GM18520 (cell line): Measurements from ENCODE around the gene PSORS1C1.
"Not testable (repeated sequence)": the region's sequence is repeated elsewhere in the genome, so short reads cannot be mapped to it uniquely, and the experiment has no call there.

Experiments used
- ATAC-seq: cut with Tn5 transposase; IDR thresholded peaks from one replicate; pipeline ENCODE4 v1.9.1; 2021; ENCODE audit not compliant: unreplicated experiment

The PSORS1C1 gene

GRCh38 chr6:31174378-31174777 is 59.8 kb downstream of the PSORS1C1 start:
- no peak for ATAC-seq

GRCh38 chr6:31175971-31176370 is 61.4 kb downstream of the PSORS1C1 start:
- ATAC-seq, result no peak

GRCh38 chr6:31178143-31179041 is 63.8 kb downstream of the PSORS1C1 start:
- ATAC-seq, result no peak

- no peak for ATAC-seq
These were observed 64.4 kb downstream of the PSORS1C1 start for GRCh38 chr6:31179042-31179386.

- ATAC-seq, result no peak
These were observed 65.3 kb downstream of the PSORS1C1 start for GRCh38 chr6:31179896-31180295.

GRCh38 chr6:31180500-31180899 is 65.9 kb downstream of the PSORS1C1 start:
- ATAC-seq, result no peak

GRCh38 chr6:31183287-31183686 is 68.7 kb downstream of the PSORS1C1 start:
- not testable (repeated sequence) for ATAC-seq

- not testable (repeated sequence) for ATAC-seq
These were observed 69.3 kb downstream of the PSORS1C1 start for GRCh38 chr6:31183859-31184258.

- not testable (repeated sequence) for ATAC-seq
These were observed 71.1 kb downstream of the PSORS1C1 start for GRCh38 chr6:31185695-31186051.

- ATAC-seq, result no peak
These were observed 71.6 kb downstream of the PSORS1C1 start for GRCh38 chr6:31186052-31186734.

- ATAC-seq, result no peak
These were observed 73.2 kb downstream of the PSORS1C1 start for GRCh38 chr6:31187780-31188194.

GRCh38 chr6:31189223-31189622 is 74.6 kb downstream of the PSORS1C1 start:
- ATAC-seq, result not testable (repeated sequence)
